ENCODE results near the gene CYP2C8.

DNA sequence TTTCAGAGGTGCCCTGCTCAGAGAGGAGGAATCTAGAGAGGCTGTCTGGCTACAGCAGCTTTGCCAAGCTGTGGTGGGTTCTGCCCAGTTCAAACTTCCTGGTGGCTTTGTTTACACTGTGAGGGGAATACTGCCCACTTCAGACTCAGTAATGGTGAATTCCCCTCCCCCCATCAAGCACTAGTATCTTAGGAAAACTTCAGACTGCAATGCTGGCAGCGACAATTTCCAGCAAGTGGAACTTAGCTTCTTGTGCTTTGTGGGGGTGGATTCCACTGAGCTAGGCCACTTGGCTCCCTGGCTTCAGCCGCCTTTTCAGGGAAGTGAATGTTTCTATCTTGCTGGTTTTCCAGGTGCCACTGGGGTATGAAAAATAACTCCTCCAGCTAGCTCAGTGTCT is 42.8 kb downstream of the CYP2C8 start:
- no peak for TF ChIP-seq CTCF (IDR thresholded peaks at IDR 0.05; ENCODE audit: low read length)
- TF ChIP-seq EZH2 (optimal IDR thresholded peaks at IDR 0.05; ENCODE audit: low read depth, low read length), result no peak

Measured in MM.1S (cell line).